ENCODE data around the gene SLC44A2.

GRCh38 chr19:10621966-10622365 is 3.4 kb upstream of the SLC44A2 start:
- TF ChIP-seq POLR2AphosphoS5 (IDR thresholded peaks at IDR 0.05; ENCODE audit: low read depth) (no peak), CTCF (conservative IDR thresholded peaks at IDR 0.05; ENCODE audit: low read depth in 2 of 2) (no peak)
